Endothelial cell of hepatic sinusoid (primary cell): ENCODE measurements around the gene ACAP3.

Experiments
- in situ Hi-C: cut with HindIII; loops from 2 replicates; pipeline ENCODE4 v1.10.0; 2017; ENCODE audit warnings: low sequenced_read_pairs

Gene ACAP3, protein sequence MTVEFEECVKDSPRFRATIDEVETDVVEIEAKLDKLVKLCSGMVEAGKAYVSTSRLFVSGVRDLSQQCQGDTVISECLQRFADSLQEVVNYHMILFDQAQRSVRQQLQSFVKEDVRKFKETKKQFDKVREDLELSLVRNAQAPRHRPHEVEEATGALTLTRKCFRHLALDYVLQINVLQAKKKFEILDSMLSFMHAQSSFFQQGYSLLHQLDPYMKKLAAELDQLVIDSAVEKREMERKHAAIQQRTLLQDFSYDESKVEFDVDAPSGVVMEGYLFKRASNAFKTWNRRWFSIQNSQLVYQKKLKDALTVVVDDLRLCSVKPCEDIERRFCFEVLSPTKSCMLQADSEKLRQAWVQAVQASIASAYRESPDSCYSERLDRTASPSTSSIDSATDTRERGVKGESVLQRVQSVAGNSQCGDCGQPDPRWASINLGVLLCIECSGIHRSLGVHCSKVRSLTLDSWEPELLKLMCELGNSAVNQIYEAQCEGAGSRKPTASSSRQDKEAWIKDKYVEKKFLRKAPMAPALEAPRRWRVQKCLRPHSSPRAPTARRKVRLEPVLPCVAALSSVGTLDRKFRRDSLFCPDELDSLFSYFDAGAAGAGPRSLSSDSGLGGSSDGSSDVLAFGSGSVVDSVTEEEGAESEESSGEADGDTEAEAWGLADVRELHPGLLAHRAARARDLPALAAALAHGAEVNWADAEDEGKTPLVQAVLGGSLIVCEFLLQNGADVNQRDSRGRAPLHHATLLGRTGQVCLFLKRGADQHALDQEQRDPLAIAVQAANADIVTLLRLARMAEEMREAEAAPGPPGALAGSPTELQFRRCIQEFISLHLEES

DNA sequence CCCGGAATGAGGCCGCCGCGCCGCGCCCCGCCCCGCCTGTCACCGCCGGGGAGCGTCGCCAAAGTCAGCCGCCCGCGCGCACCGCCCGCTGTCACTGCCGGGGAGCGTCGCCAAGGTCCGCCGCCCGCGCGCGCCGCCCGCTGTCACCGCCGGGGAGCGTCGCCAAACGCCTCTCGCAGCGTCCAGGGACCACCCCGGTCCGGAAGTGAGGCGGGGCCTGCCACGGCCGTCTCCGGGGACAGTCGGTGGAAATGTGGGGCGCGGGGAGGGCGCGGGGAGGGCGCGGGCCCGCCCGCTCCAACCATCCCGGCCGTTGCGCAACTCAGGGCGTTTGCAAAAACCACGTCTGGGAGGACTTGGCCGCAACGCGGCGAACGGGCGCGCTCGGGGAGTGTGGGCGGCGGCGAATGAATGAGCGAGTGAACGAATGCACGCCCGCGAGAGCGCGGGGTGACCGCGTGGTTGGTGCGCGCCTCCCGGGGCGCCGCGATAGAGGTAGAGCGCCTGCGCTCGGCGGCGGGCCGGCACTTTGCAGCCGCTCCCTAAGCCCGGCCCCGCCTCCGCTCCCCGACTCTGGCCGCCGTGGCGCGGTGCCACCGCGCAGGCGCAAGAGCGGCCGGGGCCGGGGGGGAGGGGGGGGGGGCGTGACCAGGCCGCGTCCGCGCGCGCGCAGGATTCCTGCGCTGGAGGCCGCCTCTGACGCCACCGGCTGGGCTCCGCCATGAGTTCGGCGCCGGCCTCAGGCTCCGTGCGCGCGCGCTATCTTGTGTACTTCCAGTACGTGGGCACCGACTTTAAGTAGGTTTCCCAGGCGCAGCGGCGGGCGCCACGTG, at the start of gene ACAP3, which contains the start of gene PUSL1:
Gene ACAP3 (minus strand): TSS at position 8 of the 833 bp plus-strand sequence. CDS start 115 bp downstream, outside the sequence.
Gene PUSL1 (plus strand): TSS at position 675 of the 833 bp plus-strand sequence. CDS start 47 bp downstream, at position 722.
- in situ Hi-C loops: no loop called here

DNA sequence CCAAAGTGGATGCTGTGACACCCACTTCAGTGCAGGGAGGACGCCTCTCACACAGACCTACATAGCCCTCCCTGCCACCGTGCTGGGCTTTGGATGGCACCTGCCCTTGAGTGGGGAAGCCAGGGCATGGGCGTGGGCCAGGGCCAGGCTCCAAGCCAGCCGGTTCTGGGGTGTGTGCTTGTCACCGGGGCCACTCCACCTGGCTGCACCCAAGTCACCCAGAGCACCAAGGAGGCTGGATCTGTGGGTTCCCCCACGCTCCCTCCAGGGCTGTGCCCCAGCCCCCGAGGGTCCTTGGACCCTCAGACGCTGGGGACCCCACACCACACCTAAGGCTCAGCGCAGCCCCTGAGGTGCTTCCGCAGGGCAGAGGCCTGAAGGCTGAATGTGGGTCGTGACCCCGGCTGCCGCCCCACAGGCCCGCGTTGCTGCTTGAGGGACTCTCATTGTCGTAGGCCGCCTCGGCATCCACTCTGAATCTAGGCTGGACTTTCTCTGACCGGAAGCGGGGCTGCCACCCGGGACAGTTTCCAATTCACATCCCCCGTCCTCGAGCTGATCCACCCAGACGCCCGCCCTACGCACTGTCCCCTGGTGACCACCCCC, 49.2 kb upstream of the ACAP3 start:
- in situ Hi-C loops: no loop called here

GRCh38 chr1:1356166-1356795, 48.6 kb upstream of the ACAP3 start:
- in situ Hi-C loops: no loop called here

- in situ Hi-C loops: no loop called here
Measured at GRCh38 chr1:1355416-1355815, 47.7 kb upstream of the ACAP3 start.

GRCh38 chr1:1354271-1355247, 46.8 kb upstream of the ACAP3 start:
- in situ Hi-C loops: no loop called here

GRCh38 chr1:1353389-1354151, 45.8 kb upstream of the ACAP3 start:
- in situ Hi-C loops: no loop called here

- in situ Hi-C loops: no loop called here
Measured at GRCh38 chr1:1352786-1353388, 45.2 kb upstream of the ACAP3 start.

- in situ Hi-C loops: no loop called here
Measured at GRCh38 chr1:1351511-1352427, 44.0 kb upstream of the ACAP3 start.

DNA sequence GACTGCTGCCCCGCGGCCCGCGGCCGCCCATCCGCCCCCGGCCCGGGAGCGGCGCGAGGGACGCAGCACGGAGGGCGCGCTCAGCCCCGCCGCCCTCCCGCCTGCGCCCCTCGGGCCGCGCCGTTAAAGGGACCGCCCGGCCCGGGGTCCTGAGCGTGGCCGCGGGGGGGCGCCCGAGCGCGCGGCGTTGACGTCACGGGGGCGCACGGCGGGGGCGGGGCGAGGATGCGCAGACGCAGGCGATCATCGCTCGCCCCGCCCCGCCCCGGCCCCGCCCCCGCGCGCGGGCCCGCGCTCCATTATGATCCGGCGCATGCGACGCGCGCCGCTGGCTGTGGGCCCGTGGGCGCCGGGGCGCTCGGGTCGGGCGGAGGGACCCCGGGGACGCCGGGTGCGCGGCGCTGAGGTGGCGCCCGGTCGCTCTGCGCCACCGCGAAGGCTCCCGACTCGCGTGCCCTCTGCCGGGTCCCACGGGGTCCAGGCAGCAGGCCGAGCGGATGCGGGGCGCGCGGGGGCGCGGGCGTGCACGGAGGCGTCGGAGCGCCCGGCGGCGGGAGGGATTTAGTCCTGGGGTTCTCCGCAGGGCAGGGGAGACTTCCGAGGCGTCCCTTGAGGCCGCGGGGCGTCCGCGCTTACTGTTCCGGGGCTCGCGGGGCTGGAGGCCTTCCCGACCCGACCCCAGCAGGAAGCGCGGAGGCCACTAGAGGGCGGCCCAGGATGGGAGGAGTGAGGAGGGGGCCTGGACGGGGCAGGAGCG, 41.7 kb upstream of the ACAP3 start, which contains the start of gene DVL1:
Gene DVL1 (minus strand): TSS at position 163 of the 757 bp plus-strand sequence. CDS start 353 bp downstream, outside the sequence.
- in situ Hi-C loops: no loop called here

- in situ Hi-C loops: no loop called here
Measured at GRCh38 chr1:1348420-1349255, 40.9 kb upstream of the ACAP3 start.

DNA sequence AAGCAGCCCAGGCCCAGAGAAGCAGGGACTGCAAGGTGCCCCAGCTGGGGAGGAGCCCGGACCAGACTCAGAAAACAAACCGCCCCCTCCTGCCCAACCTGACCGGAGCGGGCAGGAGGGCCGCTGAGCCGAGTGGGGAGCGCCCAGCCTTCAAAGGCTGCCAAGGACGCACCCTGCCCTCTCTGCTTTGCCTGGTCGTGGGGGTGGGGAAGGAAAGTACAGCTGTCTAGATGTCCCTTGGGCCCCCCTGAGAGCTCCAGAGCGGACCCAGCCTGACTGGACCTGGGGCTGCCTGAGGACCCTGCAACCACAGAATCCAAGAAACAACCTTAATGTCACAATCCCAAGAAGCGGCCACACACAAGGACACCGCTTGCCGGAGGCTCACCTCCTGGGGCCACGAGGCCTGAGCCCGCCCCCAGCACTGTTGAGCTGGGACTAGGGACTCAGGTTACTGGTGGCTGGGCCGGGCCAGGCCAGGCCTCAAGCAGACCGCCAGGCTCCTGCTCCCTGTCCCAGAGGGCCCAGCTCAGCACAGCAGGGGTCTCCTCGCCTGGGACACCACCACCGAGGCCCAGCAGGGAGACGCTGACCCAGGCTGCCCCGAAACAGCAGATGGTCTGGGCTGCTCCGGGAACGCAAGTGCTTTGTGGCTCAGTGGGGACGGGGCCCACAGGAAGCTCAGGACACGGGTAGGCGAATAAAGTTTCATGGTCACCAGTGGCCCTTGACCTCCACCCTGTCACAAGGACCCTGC, 40.1 kb upstream of the ACAP3 start:
- in situ Hi-C loops: no loop called here

GRCh38 chr1:1347026-1347595, 39.4 kb upstream of the ACAP3 start:
- in situ Hi-C loops: no loop called here

GRCh38 chr1:1346501-1346890, 38.8 kb upstream of the ACAP3 start:
- in situ Hi-C loops: no loop called here
